ENCODE measurements around the gene PEX5L.
"Not testable (repeated sequence)": the region's sequence is repeated elsewhere in the genome, so short reads cannot be mapped to it uniquely, and the experiment has no call there.

The PEX5L gene

GRCh38 chr3:180036671-180037455, at the start of gene PEX5L:
Gene PEX5L, minus strand, starts transcription at chr3:180036937. Its CDS starts 338 bp downstream, at chr3:180036599.
- DNase-seq = peak; percentile 22 to 32

DNA sequence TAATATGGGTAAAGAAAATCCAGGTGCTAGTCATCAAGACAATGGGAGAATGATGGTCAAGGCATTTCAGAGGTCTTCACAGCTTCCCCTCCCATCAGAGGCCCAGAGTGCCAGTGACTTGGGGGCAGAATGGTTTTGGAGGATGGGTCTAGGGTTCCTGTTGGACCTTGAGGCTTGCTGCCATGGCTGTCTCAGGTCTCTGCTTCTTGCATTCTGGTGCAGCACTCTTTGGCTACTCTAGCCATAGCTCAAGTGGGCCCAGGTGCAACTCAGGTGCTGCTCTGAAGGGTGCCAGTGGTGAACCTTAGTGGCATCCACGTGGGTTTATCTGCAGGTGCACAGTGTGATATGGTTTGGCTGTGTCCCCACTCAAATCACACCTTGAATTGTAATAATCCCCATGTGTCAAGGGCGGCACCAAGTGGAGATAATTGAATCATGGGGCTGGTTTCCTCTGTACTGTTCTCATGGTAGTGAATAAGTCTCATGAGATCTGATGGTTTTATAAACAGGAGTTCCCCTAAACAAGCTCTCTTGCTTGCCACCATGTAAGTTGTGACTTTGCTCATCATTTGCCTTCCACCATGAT, 48.5 kb upstream of the PEX5L start:
- DNase-seq = no peak

- no peak for DNase-seq
Observed at GRCh38 chr3:180082699-180083098, 46.0 kb upstream of the PEX5L start.

DNA sequence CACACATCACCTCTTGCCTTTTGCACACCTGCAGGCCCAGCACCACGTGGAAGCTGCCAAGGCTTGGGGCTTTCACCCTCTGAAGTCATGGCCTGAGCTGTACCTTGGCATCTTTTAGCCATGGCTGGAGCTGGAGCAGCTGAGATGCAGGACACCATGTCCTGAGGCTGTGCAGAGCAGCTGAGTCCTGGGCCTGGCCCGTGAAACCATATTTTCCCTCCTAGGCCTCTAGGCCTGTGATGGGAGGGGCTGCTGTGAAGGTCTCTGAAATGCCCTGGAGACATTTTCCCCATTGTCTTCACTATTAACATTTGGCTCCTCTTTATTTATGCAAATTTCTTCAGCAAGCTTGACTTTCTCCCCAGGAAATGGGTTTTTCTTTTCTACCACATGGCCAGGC, 41.9 kb upstream of the PEX5L start:
- DNase-seq = no peak

GRCh38 chr3:180073561-180073960, 36.8 kb upstream of the PEX5L start:
- no peak for DNase-seq

DNA sequence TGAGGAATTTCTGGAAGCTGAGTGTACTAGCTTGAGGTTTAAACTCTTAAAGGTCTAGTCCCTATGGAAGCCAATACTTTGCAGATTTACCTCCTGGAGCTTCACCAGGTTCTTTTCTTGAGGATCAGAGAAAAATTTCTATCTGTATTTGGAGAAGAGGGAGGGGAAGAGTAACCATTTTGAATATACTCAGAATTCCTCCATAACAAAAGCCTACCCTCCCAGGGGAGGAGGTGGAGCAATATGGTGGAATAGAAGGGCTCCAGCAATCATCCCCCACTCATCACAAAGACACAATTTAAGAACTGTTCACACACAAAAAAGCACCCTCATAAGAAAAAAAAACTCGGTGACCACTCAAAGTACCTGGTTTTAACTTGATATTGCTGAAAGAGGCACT, 36.0 kb upstream of the PEX5L start:
- DNase-seq = no peak

- DNase-seq = no peak
Observed at GRCh38 chr3:180070925-180071324, 34.2 kb upstream of the PEX5L start.

DNA sequence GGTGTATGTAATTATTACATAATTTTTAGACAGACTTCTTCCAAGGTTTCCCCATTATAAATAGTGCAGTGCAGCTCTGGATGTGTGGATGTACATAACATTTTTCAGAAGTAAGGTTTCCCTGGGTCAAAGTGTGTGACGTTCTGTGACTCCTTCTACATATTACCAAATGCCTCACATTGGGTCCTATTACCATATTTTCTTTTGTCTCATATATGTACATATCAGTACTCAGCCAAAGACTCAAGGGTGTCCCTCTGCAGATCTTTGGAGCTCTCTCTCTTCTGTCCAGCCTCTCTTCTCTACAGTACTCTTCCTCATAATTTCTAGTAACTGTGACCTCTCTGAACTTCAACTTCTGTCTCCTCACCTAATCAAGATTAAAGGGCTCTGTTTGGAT, 31.3 kb upstream of the PEX5L start:
- DNase-seq = no peak

DNA sequence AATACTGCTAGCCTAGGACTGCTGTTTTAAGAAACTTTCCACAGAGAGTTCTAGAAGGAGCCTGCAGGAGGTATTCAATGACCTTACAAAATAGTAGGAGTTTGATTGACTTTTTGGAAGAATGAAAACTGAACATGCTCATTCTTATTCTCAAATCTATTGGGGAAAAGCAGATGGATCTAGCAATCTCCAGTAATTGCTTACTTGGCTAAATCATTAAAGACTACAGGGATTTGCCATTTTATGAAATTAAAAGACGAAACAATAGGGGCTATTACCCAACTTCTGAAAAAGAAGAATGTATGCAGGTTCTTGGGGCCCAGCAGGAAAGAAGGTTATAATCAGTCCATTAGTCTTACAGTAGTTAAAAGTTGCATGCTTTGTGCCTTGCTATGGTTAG, 29.9 kb upstream of the PEX5L start:
- no peak for DNase-seq

GRCh38 chr3:180063783-180064182, 27.0 kb upstream of the PEX5L start:
- no peak for DNase-seq

DNA sequence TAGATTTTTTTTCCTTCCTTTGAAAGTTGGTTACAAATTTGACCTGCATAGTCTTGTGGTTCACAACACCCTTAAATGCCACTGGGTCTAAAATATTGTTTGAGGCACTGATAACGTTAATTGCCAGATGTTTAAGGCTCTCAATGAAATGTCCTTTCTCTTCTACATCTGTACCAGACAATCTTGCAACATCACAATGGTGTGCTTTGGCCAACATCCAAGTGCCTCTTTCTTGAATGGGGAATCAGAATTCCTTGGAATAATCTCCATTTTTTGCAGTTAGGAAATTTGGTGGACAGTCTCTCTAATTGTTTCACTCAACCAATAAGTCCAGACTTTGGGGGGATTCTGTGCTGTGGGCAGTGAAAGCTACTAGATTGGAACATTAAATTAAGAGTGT, 26.0 kb upstream of the PEX5L start:
- DNase-seq = no peak

DNA sequence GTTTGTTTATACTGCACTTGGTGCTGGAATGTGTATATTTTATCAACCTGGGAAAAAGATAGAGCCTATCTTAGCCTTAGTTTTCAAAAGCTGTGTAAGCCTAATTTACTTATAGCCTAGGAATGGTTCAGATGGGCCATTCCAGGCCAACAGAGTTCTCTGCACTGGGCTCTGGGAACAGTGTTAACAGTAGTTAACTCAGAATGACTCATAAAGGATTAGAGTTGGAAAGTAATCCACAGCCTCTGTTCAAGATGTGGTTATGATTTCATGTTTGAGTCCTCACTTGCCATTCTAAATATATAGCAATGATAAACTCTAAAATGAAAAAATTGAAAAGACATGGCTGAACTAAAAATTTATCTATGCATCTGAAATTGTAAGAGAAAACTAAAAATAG, 22.6 kb upstream of the PEX5L start:
- no peak for DNase-seq

DNA sequence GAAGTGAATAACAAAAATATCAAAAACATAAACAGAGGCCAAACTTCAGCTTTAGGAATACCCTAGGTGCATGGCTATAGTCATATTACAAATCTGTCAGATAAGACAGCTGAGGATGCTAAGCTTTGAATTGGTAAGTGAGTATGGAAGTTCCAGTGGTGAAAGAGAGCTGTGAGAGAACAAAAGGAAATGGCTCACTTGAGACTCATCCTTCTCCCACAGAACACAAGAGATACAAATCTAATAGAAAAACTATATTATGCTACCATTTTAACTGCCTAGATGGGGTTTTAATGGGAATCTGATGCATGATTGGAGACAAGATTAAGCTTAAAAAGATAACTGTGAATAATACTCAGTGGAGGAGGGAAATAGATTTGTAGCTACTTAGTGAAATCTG, 21.5 kb upstream of the PEX5L start:
- DNase-seq = no peak

DNA sequence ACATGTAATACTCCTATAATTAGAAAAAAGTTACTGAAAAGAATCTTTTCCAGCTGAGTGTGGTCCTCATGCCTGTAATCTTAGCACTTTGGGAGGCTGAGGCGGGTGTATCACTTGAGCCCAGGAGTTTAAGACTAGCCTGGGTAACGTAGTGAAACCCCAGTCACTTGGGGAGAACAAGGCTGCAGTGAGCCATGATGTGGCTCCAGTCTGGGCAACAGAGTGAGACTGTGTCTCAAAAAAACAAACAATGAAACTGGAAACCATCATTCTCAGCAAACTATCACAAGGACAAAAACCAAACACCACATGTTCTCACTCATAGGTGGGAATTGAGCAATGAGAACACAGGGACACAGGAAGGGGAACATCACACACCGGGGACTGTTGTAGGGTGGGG, 18.9 kb upstream of the PEX5L start:
- DNase-seq = not testable (repeated sequence)

DNA sequence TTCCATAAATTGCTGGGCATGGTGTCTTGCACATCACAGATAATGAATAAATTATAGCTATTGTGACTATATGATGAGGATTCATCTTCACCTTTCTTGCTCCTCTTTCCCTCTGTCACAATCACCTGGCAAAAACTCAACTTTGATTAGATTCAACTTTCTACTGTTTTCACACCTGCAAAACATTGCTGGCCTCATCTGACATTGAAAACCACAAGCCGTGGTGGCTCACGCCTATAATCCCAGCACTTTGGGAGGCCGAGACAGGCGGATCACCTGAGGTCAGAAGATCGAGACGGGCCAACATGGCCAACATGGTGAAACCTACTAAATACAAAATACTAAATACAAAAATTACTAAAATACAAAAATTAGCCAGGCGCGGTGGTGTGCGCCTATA, 12.7 kb upstream of the PEX5L start:
- DNase-seq = no peak

DNA sequence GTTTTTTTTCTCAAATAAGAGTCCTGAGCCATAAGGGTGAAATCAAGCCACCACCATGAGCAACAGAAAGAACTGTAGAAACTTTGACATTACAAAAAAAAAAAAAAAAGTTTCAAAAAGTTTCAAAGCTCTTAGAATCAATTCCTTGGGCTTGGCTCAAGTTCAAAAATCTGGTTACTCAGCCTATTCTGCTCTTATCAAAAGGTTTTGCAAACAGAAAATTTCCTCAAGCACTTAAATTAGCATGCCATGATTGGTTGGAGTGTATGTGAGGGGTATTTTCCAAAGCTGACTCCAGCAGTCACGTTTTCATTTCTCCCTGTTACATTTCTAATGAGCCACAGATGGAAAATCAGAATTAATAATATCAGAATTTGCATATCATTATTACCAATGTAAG, 12.1 kb upstream of the PEX5L start:
- DNase-seq = no peak

- no peak for DNase-seq
Observed at GRCh38 chr3:180048103-180048502, 11.4 kb upstream of the PEX5L start.

GRCh38 chr3:180040966-180041365, 4.2 kb upstream of the PEX5L start:
- no peak for DNase-seq

DNA sequence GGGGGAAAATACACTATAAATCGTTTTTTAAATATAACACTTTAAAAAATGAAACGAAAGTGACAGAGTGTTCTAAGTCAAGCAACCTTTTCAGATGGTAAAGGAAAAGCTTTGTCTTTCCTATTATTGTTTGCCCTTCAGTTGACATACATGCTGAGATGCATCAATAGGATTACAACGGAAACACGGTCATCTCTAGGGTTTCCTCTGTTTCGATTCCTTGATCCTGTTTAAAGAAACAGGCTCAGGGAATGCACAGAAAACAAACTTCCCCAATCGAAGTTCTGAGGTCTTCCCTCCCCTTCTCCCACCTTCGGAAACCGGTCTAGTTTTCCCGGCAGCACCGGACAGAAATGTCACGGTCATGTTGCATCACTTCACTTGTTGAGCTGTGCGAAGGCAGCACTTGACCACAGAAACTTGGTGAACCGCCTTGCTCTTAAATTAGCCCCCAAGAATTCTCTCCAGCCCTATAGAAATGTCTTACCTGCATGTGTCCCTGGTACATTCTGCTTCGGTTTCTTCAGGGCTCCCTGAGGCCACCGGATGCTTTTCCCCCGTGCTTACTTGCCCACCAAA, 556 bp downstream of the PEX5L start:
- no peak for DNase-seq

DNA sequence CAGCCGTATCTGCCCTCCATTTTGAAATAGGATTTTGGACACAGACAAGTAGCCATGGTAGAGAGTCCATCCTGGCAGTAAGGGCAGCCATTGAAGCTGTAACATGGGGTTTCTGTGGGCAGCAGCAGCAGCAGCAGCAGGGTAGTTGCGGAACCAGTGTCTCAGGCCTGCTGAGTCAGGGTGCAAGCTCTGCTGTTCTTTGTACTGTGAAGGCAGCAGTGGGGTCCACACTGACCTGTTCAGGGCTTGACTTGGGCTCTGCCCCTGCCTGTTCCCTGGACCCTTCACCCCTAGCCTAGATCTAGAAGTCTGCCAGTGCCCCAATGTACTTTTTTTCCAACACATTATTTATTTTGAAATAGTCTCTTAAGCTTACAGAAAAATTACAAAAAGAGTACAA, 9.7 kb downstream of the PEX5L start:
- DNase-seq = no peak

DNA sequence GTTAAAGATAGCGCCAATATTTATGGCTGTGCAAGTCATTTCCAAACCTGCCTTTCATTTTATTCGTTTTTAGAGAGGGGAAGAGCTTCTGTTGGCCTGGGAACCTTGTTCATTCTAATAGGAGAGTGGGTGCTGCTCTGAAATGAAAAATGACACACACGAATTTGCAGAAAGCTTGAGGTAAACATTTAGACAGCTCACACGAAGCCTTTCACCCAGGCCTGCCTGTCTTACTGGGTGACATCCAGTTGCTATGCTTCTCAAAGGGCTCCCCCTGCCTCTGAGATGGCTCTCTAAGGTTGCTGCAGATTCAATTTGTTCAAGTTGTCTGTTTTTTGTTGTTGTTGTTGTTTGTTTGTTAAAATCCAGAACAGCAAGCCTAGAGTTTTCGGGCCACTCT, 18.2 kb downstream of the PEX5L start:
- no peak for DNase-seq

DNA sequence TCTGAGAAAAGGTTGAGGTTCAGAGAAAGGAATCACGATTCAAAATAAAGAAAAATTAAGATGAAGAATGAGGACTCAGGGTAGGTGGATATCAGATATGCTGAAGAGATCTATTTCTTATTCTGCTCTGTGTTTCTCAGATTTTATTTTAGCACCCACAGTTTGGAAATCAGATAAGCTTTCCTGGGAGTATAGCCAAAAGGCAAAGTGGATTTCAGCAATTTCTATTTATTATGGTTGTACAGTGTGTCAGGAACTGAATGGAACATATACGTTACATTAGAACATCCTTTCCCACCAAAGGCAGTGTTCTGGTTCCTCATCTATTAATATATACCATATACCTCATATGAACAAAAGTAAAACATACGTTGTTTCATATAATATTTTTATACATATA, 18.9 kb downstream of the PEX5L start:
- DNase-seq = no peak

GRCh38 chr3:180011927-180012326, 24.8 kb downstream of the PEX5L start:
- no peak for DNase-seq

GRCh38 chr3:180008318-180008717, 28.4 kb downstream of the PEX5L start:
- DNase-seq = not testable (repeated sequence)

DNA sequence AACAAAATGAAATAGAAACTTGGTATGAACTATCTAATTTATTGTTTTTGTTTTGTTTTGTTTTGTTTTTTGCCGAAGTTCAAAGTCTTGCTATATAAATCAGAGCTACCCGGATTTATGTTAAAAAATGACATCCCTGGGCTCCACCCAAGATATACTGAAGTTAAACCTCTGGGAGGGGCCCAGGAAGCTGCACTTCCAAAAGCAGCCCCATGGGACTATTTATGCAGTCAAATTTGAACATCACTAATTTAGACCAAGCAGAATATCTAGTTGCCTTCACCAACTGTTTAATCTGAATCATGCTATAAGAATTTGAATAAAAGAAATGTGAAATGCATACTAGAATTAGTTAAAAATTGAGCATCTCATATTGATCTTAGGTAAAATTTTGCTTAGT, 32.2 kb downstream of the PEX5L start:
- DNase-seq = no peak

Data from stimulated activated CD4-positive, alpha-beta T cell treated with anti-CD3 and anti-CD28 coated beads, Interleukin-2, amount 100 ng/mL, for 48 hours (primary cell).